ENCODE results near the gene GRHPR.

The GRHPR gene

GRCh38 chr9:37422289-37423104 lies at the start of gene GRHPR:
GRHPR (plus strand) TSS chr9:37422696; CDS start chr9:37422751, 55 bp downstream.
- DNase-seq (ENCODE audit: extremely low spot score, insufficient read length, low read depth): peak; percentile 88
- FAIRE-seq: peak; percentile 93

- DNase-seq (ENCODE audit: extremely low spot score, insufficient read length, low read depth) (no peak), FAIRE-seq (no peak)
Measured at GRCh38 chr9:37372839-37373238, 49.7 kb upstream of the GRHPR start.

- FAIRE-seq (no peak), DNase-seq (ENCODE audit: extremely low spot score, insufficient read length, low read depth) (no peak)
Measured at GRCh38 chr9:37373621-37374020, 48.9 kb upstream of the GRHPR start.

- DNase-seq (ENCODE audit: extremely low spot score, insufficient read length, low read depth) (no peak), FAIRE-seq (peak; percentile 93)
Measured at GRCh38 chr9:37374892-37375291, 47.6 kb upstream of the GRHPR start.

- DNase-seq (ENCODE audit: extremely low spot score, insufficient read length, low read depth) (no peak), FAIRE-seq (peak; percentile 71)
Measured at GRCh38 chr9:37377688-37378612, 44.5 kb upstream of the GRHPR start.

- no peak for DNase-seq (ENCODE audit: extremely low spot score, insufficient read length, low read depth)
- no peak for FAIRE-seq
Measured at GRCh38 chr9:37378613-37379004, 43.9 kb upstream of the GRHPR start.

- DNase-seq (ENCODE audit: extremely low spot score, insufficient read length, low read depth) (no peak), FAIRE-seq (peak; percentile 5)
Measured at GRCh38 chr9:37379835-37380234, 42.7 kb upstream of the GRHPR start.

GRCh38 chr9:37380570-37380969 lies 41.9 kb upstream of the GRHPR start:
- peak; percentile 9 for FAIRE-seq
- DNase-seq (ENCODE audit: extremely low spot score, insufficient read length, low read depth): no peak

- FAIRE-seq (peak; percentile 70), DNase-seq (ENCODE audit: extremely low spot score, insufficient read length, low read depth) (no peak)
Measured at GRCh38 chr9:37381094-37381741, 41.3 kb upstream of the GRHPR start.

GRCh38 chr9:37382161-37382981 lies 40.1 kb upstream of the GRHPR start:
- DNase-seq (ENCODE audit: extremely low spot score, insufficient read length, low read depth) (no peak), FAIRE-seq (peak; percentile 85)

- DNase-seq (ENCODE audit: extremely low spot score, insufficient read length, low read depth): no peak
- no peak for FAIRE-seq
Measured at GRCh38 chr9:37382982-37383357, 39.5 kb upstream of the GRHPR start.

- DNase-seq (ENCODE audit: extremely low spot score, insufficient read length, low read depth) (no peak), FAIRE-seq (no peak)
Measured at GRCh38 chr9:37383393-37383792, 39.1 kb upstream of the GRHPR start.

GRCh38 chr9:37383876-37384746 lies 38.4 kb upstream of the GRHPR start:
- no peak for FAIRE-seq
- DNase-seq (ENCODE audit: extremely low spot score, insufficient read length, low read depth): no peak

- no peak for FAIRE-seq
- no peak for DNase-seq (ENCODE audit: extremely low spot score, insufficient read length, low read depth)
Measured at GRCh38 chr9:37385286-37385685, 37.2 kb upstream of the GRHPR start.

- DNase-seq (ENCODE audit: extremely low spot score, insufficient read length, low read depth) (no peak), FAIRE-seq (no peak)
Measured at GRCh38 chr9:37386988-37387387, 35.5 kb upstream of the GRHPR start.

GRCh38 chr9:37390759-37391158 lies 31.7 kb upstream of the GRHPR start:
- peak; percentile 67 for DNase-seq (ENCODE audit: extremely low spot score, insufficient read length, low read depth)
- peak; percentile 97 for FAIRE-seq

- DNase-seq (ENCODE audit: extremely low spot score, insufficient read length, low read depth) (no peak), FAIRE-seq (no peak)
Measured at GRCh38 chr9:37392272-37392671, 30.2 kb upstream of the GRHPR start.

GRCh38 chr9:37395229-37395628 lies 27.3 kb upstream of the GRHPR start:
- FAIRE-seq: no peak

GRCh38 chr9:37395663-37396062 lies 26.8 kb upstream of the GRHPR start:
- no peak for DNase-seq (ENCODE audit: extremely low spot score, insufficient read length, low read depth)
- FAIRE-seq: no peak

More at GRCh38 chr9:37395229-37395628, 27.3 kb upstream of the GRHPR start:
- no peak for DNase-seq (ENCODE audit: extremely low spot score, insufficient read length, low read depth)

All from GM18507 (cell line).